ENCODE data around the gene PDZD2.

The PDZD2 gene

GRCh38 chr5:31824869-31825517 is 186.1 kb downstream of the PDZD2 start:
- no peak for DNase-seq (ENCODE audit: low read depth in 2 of 2)

DNA sequence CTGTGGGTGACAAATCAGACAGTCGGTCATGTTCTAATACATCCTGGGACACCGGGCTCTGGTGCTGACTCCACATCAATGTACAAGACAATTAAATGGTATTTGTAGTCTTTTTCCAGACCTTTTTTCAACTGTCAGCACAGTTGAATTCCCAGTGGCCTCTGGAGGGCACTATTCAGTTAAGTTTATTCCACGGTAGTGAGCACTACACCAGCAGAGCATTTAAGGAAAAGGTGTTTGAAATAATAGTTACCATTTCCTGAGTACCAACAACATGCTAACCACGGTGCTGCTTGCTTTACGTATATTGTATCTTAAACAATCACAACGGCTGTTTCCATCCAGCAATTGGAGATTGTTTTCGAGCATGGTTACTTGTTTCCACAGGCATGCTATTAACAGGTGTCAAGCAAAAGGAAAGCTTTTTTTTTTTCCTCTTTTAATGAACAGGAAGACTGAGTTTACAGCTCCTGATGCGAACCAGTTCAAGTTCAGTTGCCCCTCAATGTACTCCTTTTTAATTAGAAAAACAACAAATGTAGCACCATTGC is 186.7 kb downstream of the PDZD2 start:
- DNase-seq (ENCODE audit: low read depth in 2 of 2), result peak in 1 of 2 donors; percentile 14

DNA sequence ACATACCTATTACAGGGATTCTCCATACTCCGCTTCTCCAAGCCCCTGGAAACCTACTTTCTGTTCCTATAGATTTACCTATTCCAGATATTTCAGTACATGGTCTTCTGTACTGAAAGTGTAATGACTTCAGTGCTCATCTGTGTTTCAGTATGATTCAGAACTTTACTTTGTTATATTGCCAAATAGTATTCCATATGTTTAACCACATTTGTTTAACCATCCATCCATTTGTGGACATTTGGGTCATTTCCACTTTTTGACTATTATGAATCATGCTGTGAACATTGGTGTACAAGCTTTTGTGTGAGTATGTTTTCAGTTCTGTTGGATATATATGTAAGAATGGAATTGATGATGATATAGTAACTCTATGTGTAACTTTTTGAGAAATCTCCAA is 188.9 kb downstream of the PDZD2 start:
- DNase-seq (ENCODE audit: low read depth in 2 of 2), result no peak

- DNase-seq (ENCODE audit: low read depth in 2 of 2), result no peak
Measured at GRCh38 chr5:31832966-31833365, 194.0 kb downstream of the PDZD2 start.

GRCh38 chr5:31833710-31834109 is 194.8 kb downstream of the PDZD2 start:
- DNase-seq (ENCODE audit: low read depth in 2 of 2), result no peak

DNA sequence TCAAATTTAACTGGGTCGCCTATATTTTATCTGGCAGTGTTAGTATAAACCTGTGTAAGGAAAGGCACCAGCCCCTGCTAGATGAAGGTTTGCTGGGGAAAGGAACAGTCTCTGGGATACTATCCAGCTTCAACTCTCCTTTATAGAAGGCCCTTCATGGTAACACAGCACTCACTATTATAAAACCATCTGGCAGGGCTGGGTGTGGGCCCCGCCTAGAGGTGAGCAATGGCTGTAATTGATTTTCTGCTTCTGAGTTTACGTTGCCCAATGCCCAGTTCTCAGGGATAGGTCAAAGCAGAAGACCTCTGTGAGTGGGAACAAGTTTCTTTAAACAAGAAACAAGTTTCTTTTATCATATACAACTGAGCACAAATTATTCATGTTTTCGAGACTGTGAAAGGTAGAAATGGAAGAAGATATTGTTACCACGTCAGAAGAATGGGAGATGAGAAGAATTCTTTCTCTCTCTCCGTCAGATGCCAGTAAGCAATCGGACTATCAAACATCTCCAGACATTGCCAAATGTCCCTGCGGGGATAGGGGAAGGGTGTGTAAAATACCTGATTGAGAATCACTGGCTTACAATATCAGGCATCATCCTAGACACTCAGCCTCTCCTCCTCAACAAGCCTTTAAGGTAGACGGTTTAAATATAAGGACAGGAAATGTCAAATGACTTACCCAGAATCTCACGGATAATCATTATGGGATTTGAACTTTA is 205.9 kb downstream of the PDZD2 start:
- DNase-seq (ENCODE audit: low read depth in 2 of 2), result no peak

GRCh38 chr5:31845361-31845760 is 206.4 kb downstream of the PDZD2 start:
- DNase-seq (ENCODE audit: low read depth in 2 of 2), result no peak

- DNase-seq (ENCODE audit: low read depth in 2 of 2), result no peak
Measured at GRCh38 chr5:31846934-31847333, 208.0 kb downstream of the PDZD2 start.

DNA sequence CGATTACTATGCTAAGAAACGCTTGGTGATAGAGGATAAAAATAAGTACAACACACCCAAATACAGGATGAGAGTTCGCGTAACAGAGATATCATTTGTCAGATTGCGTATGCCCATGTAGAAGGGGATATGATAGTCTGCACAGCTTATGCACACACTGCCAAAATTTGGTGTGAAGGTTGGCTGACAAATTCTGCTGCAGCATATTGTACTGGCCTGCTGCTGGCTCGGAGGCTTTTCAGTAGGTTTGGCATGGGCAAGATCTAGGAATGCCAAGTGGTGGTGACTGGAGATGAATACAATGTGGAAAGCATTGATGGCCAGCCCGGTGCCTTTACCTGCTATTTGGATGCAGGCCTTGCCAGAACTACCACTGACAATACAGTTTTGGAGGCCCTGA is 208.4 kb downstream of the PDZD2 start:
- DNase-seq (ENCODE audit: low read depth in 2 of 2), result no peak

DNA sequence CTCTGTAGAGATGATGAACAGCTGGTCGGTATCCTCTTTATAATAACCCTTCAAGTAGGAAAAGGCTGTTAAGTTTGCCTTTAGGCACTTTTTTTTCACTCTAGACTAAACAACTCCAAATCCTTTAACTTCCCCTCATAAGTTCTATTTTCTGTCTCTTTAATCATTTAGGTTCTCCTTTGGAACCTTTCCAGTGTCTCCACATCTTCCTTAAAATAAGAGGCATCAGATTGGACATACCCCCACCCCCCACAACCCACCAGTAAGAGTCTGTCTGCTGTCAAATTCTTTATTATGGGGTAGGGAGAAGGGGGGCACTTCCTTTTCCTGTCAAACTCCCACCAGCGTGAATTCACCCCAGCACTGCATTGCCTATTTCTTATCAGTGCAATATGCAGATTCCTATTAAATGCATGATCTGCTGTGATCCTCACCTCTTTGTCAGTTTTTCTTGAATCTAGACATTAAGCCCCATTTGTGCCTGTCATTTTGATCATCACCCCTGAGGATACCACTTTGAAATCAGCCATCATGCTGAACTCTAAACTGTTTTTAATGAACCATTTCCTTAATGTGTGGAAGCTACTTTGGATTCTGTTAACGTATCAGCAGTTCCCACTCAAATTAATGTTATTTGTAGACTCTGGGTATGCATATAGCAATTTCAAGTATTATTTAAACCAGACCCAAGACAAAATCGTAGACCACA is 212.2 kb downstream of the PDZD2 start:
- no peak for DNase-seq (ENCODE audit: low read depth in 2 of 2)

- no peak for DNase-seq (ENCODE audit: low read depth in 2 of 2)
Measured at GRCh38 chr5:31853398-31854135, 214.6 kb downstream of the PDZD2 start.

- DNase-seq (ENCODE audit: low read depth in 2 of 2), result no peak
Measured at GRCh38 chr5:31854181-31855133, 215.5 kb downstream of the PDZD2 start.

GRCh38 chr5:31855134-31856040 is 216.5 kb downstream of the PDZD2 start:
- DNase-seq (ENCODE audit: low read depth in 2 of 2), result no peak

DNA sequence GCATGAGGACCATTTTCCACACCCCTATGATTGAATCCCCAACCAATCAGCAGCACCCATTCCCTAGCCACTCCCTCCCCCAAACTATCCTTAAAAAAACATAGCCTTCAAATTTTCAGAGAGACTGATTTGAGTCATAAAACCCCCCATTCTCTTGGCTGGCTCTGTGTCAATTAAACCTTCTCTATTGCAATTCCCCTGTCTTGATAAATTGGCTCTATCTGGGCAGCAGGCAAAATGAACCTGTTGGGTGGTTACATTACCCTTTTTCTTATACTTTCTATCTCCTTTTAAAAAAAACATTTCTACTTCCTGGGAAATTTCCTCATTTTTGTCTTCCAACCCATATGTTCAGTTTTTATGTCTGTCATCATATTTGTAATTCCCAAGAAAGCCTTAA is 220.2 kb downstream of the PDZD2 start:
- no peak for DNase-seq (ENCODE audit: low read depth in 2 of 2)

DNA sequence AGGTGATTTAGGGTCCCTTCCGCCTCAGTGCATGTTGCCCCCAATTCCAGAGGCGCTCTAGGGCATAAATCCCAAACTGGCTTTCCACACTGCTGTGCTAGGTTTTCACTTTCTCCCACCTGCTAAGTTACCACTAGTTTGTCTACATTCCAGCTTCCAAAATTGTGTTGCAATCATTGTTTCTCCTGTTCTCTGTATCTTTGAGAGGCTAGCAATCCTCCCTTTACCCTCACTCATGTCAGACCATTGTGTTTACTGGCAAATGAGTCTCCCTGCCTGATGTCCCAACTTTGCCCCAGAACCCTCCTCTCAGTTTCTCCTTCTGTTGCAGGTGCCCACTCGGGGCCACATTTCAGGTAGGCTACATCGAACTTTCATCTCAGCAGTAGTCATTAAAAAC is 221.3 kb downstream of the PDZD2 start:
- DNase-seq (ENCODE audit: low read depth in 2 of 2), result no peak

DNA sequence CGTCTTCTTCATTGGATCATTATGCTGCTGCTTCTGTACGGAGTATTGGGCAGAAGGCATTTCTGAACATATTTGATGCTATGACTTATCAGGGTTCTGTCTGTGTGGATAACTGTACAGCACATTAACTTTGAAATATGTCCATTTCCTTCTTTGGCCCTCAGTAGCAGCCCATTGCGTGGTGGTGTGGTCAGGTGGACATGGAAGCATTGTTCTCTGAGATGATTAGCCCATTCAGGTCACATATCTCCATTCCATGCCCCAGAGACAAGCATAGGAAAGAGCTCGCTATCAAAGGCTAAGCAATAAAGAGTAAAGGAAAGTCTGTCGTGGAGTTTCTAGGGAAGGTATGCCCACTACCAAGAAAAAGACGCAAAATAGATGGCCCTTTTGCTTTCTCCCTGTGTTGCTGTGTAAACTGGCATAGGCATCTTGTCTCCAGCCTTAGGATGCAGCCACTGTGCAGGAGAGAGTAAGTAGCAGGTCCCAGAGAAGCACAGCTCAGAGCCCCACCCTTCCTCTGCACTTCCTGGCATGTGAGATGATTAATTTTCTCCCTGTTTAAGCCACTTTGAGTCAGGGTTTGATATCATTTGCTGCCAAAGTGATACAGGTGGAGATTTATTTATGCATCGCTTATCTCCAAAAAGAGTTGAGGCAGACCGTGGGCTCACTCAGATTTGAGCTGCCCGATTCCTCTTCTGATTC is 221.9 kb downstream of the PDZD2 start:
- DNase-seq (ENCODE audit: low read depth in 2 of 2), result no peak

- no peak for DNase-seq (ENCODE audit: low read depth in 2 of 2)
Measured at GRCh38 chr5:31861601-31862000, 222.7 kb downstream of the PDZD2 start.

- no peak for DNase-seq (ENCODE audit: low read depth in 2 of 2)
Measured at GRCh38 chr5:31863991-31864411, 225.1 kb downstream of the PDZD2 start.

GRCh38 chr5:31866166-31866565 is 227.2 kb downstream of the PDZD2 start:
- DNase-seq (ENCODE audit: low read depth in 2 of 2), result no peak
